Right lobe of liver (tissue), 4 donors: ENCODE measurements around the gene COTL1.

Experiments used
- POLR2A ChIP-seq: fragments of 450-650 bp; IDR thresholded peaks from one replicate; pipeline ENCODE4 v1.6.1; 2017; ENCODE audit warnings: antibody characterized with exemption, mild to moderate bottlenecking
- TF ChIP-seq, protein P1 (sequence below), 4 donors: fragments of 200-600 bp in 3 of 4; fragments of 450-650 bp in 1 of 4; IDR thresholded peaks; one replicate each; pipeline versions ENCODE4 v1.5.1 to v1.8.0; 2016 to 2022; ENCODE audit warnings: antibody characterized with exemption in 4 of 4, mild to moderate bottlenecking in 2 of 4
- donor health status: DM: no; HTN: no; CAD: no.
- donor health status: DM: no; HTN: no; CAD: no.
- donor health status: DM: no; HTN: yes; CAD: no.

- TF ChIP-seq POLR2A: no peak
- TF ChIP-seq, protein P1, sequence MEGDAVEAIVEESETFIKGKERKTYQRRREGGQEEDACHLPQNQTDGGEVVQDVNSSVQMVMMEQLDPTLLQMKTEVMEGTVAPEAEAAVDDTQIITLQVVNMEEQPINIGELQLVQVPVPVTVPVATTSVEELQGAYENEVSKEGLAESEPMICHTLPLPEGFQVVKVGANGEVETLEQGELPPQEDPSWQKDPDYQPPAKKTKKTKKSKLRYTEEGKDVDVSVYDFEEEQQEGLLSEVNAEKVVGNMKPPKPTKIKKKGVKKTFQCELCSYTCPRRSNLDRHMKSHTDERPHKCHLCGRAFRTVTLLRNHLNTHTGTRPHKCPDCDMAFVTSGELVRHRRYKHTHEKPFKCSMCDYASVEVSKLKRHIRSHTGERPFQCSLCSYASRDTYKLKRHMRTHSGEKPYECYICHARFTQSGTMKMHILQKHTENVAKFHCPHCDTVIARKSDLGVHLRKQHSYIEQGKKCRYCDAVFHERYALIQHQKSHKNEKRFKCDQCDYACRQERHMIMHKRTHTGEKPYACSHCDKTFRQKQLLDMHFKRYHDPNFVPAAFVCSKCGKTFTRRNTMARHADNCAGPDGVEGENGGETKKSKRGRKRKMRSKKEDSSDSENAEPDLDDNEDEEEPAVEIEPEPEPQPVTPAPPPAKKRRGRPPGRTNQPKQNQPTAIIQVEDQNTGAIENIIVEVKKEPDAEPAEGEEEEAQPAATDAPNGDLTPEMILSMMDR (IDR thresholded peaks at IDR 0.05): no peak
Observed at GRCh38 chr16:84562174-84562815, 55.6 kb downstream of the COTL1 start.
